ENCODE data around the gene ADAMTS20.

Gene ADAMTS20

DNA sequence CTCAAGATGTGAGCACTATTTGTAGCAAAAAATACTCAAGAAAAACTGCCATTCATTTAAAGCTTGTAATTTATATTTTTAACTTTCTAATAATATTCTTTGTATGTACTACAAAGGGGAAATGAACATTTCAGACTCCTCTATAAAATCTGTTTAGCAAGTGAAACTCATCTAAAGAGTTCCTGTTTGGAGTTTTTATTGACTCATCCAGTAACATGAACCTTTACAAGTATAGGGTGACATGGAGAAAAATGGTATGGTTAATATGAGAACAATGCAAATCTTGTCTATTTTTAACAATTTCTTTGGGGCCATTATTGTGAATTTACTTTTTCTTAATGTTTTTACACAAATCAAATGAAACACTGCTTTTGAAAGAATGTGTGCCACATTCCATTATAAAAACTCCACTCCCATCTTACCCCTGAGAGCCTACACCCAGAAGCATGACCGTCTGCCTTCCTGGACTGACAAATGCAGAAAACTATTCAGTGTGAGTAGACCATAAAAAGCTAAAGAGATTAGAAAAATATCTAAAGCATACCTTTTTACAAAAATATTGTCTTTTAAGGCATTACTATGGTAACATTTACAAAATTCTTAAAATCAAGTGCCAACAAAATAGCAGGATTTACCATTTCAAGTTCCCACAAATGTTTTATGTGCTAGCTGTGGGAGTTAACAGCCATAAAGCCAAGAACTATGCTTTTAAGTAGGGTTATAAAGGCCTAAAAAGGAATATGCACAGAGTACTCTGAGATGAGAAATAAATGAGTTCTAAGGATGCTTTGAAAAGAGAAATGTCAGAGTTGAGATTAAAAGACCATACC lies 144.0 kb downstream of the ADAMTS20 start:
- TF ChIP-seq, protein P1, sequence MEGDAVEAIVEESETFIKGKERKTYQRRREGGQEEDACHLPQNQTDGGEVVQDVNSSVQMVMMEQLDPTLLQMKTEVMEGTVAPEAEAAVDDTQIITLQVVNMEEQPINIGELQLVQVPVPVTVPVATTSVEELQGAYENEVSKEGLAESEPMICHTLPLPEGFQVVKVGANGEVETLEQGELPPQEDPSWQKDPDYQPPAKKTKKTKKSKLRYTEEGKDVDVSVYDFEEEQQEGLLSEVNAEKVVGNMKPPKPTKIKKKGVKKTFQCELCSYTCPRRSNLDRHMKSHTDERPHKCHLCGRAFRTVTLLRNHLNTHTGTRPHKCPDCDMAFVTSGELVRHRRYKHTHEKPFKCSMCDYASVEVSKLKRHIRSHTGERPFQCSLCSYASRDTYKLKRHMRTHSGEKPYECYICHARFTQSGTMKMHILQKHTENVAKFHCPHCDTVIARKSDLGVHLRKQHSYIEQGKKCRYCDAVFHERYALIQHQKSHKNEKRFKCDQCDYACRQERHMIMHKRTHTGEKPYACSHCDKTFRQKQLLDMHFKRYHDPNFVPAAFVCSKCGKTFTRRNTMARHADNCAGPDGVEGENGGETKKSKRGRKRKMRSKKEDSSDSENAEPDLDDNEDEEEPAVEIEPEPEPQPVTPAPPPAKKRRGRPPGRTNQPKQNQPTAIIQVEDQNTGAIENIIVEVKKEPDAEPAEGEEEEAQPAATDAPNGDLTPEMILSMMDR (IDR thresholded peaks at IDR 0.05), result no peak
- Histone ChIP-seq H3K27ac (no peak overlapping the region), H3K4me3 (no peak overlapping the region)
- DNase-seq (ENCODE audit: low spot score), result no peak

DNA sequence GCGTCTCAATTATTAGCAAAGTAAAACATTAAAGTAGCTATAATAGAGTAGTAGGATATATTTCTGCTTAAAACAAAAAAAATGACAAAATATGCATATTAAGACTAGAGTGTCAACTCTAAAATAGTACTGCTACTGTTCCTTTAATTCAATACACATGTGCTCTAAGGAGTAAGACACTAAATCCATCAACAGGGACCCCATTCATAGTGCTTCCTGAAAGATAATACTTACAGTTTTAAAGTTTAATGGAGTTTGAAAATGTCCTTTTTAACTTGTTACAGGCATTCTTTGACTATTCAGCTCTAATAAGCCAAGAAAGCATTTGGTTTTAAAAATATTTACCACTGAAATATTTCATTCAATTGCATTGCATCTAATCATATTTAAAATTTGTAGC lies 145.2 kb downstream of the ADAMTS20 start:
- Histone ChIP-seq H3K27ac (no peak overlapping the region), H3K4me3 (no peak overlapping the region)
- TF ChIP-seq, protein P1 (IDR thresholded peaks at IDR 0.05), result no peak
- no peak for DNase-seq (ENCODE audit: low spot score)

DNA sequence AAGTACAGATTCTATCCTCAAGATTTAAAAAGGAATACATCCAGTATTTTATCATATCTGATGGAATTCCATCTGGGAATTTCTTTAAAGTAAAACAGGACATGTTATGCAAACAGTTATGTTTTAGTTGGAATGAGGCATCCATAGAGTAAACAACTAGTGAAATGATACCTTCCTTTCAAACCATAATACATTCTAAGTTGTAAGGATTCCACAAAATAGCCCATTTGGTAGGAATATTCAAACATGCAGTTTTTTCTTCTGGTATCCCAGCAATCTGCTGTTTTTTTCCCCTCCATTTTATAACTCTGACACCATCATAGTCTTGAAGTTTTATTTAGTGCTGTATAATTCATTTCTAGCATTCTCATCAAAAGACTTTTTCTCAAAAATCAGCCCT lies 149.6 kb downstream of the ADAMTS20 start:
- TF ChIP-seq, protein P1 (IDR thresholded peaks at IDR 0.05), result no peak
- DNase-seq (ENCODE audit: low spot score), result no peak
- H3K4me3 ChIP-seq, result no peak overlapping the region
- H3K27ac ChIP-seq, result no peak overlapping the region

DNA sequence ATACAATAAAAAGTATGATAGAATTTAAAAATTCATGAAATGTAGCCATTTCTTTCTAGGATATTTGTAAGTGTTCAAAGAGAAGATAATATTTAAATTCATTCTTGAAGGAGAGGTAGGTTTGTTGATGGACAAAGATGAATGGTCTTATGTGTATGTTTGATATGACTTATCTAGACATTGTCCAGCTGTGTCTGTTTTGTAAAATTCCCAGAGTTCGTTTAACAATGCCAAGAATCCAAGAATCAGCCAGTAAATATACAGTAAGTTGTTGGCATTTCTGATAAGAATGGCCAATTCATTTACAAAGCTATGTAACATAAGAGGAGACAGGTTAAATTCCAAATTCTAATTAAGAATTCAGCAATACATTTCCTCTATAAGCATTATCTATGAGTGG lies 150.9 kb downstream of the ADAMTS20 start:
- DNase-seq (ENCODE audit: low spot score), result no peak
- TF ChIP-seq, protein P1 (IDR thresholded peaks at IDR 0.05), result no peak

DNA sequence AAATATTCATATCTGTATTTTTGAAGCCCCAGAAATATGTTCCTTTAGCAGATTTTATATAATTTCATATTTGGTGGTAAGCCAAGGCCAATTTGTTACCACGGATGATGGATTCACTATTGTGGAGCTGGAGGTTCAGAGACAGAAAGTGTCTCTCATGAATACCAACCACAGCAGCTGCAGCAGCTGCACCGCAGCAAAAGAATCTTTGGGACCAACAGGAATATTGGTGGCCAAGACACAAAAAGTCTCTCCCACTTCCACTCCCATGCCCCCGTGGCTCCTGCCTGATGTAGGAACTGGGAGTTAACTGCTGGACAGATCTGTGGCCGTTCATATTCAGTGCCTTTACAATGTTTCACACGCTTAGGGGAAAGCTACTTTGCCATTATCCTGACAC lies 155.3 kb downstream of the ADAMTS20 start:
- H3K4me3 ChIP-seq, result no peak overlapping the region
- no peak for DNase-seq (ENCODE audit: low spot score)
- TF ChIP-seq, protein P1 (IDR thresholded peaks at IDR 0.05), result no peak
- no peak overlapping the region for H3K27ac ChIP-seq

More for the DNA sequence above, 150.9 kb downstream of the ADAMTS20 start:
- Histone ChIP-seq H3K27ac (no peak overlapping the region), H3K4me3 (no peak overlapping the region)

DNA sequence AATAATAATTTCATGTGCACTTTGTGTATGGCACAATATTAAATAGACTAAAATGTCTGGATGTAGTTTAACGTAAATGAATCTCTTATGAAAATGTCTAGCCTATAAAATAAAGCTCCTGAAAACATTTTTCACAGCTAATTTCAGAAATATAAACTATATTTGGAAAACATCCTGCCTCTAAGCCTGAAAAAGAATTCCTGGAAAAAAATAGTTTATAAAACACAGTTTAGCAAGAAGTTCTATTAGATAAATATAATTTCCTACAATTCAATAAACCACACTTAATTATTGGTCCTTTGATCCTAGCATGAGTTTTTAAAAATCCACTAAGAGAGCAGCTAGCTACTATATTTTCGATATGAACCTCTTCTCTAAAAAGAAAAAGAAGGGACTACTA lies 159.9 kb downstream of the ADAMTS20 start:
- TF ChIP-seq, protein P1 (IDR thresholded peaks at IDR 0.05), result no peak
- no peak overlapping the region for H3K27ac ChIP-seq
- no peak overlapping the region for H3K4me3 ChIP-seq
- DNase-seq (ENCODE audit: low spot score), result no peak

DNA sequence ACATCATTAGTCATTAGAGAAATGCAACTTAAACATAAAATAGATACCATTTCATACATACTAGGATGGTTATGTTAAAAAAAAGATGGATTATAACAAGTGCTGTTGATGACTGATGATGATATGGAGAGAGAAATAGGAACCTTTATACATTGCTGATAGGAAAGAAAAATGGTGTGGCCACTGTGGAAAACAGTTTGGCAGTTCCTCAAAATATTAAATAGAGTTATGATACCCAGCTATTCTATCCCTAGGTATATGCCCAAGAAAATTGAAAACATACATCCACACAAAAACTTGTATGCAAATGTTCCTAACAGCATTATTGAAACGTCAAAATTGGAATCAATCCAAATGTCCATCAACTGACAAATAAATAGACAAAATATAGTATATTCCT lies 170.1 kb downstream of the ADAMTS20 start:
- TF ChIP-seq, protein P1 (IDR thresholded peaks at IDR 0.05), result no peak
- no peak for DNase-seq (ENCODE audit: low spot score)
- H3K4me3 ChIP-seq, result no peak overlapping the region

More for the DNA sequence above, 170.1 kb downstream of the ADAMTS20 start:
- no peak overlapping the region for H3K27ac ChIP-seq
